IPS DF 6.9 (cell line): ENCODE results near the gene PRR7.

Experiments used
- DNase-seq: peaks from one replicate; pipeline ENCODE4 v3.0.0-alpha.2; 2013; ENCODE audit warnings: low read depth, low spot score
- H3K27ac ChIP-seq: one replicate; pipeline ENCODE4 v1.5.1; 2013; ENCODE audit warnings: low read length, control low read depth
- H3K27me3 ChIP-seq: 2 replicates; pipeline ENCODE4 v1.6.1; 2013; ENCODE audit warnings: mild to moderate bottlenecking, low read length; ENCODE audit not compliant: control insufficient read depth, insufficient read depth
- H3K36me3 ChIP-seq: 2 replicates; pipeline ENCODE4 v1.6.1; 2013; ENCODE audit warnings: low read length; ENCODE audit not compliant: control insufficient read depth, insufficient read depth
- H3K4me1 ChIP-seq: 2 replicates; pipeline ENCODE4 v1.6.1; 2013; ENCODE audit warnings: low read length; ENCODE audit not compliant: control insufficient read depth, insufficient read depth
- H3K4me3 ChIP-seq: 2 replicates; pipeline ENCODE4 v1.5.1; 2013; ENCODE audit warnings: mild to moderate bottlenecking, low read length
- H3K9me3 ChIP-seq: 2 replicates; pipeline ENCODE4 v1.6.1; 2013; ENCODE audit warnings: low read length, inconsistent platforms; ENCODE audit not compliant: control insufficient read depth, insufficient read depth
- WGBS: extraction: QIAGEN DNeasy Blood & Tissue Kit; methylation state at CpG from one replicate; pipeline ENCODE4 v1.1.7; 2013; ENCODE audit warnings: mixed read lengths, missing lambda C conversion rate; ENCODE audit not compliant: insufficient read length, insufficient coverage; 5-methylcytosine and 5-hydroxymethylcytosine counted together

PRR7 gene

DNA sequence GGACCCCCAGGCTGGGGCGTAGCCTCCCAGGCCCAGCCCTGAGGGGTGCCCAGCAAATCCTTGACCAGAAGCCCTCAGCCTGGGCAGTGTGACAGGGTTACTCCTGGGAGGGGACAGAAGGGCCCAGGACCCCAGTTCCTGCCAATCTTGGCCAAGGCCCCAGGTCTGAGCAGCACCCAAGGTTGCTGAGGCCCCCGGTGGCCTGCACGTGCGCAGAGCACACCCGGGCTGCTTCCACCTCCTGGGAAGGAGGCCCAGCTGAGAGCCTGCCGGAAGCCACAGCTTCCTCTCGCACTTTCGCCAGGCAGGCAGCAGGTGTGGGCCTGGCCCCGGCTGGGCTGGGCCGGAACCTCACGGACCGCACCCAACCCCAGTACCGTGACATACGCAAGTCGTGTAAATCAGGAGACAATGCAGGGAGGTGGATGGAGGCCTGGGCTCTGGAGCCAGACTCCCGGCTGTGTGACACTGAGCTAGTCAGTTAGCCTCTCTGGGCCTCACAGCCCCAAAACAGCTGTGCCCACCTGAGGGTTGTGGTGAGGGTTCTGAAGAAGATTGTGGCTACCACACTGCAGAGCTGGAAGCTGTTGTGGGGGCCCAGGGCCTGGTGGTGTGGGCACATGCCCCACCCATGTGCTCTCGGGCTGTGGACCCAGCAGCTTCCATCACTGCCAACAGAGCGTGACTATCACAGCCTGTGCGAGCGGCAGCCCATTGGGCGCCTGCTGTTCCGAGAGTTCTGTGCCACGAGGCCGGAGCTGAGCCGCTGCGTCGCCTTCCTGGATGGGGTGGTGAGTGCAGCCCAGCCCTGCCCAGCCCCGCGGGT is 15.1 kb upstream of the PRR7 start:
- DNase-seq = no peak
- no peaks in the 10 kb centered on the region for H3K27me3 ChIP-seq
- no peak overlapping the region for H3K4me3 ChIP-seq
- no peak overlapping the region for H3K27ac ChIP-seq
- no CpG with 5 or more reads among the region's 29 CpGs for WGBS
- no peaks in the 10 kb centered on the region for H3K4me1 ChIP-seq
- H3K9me3 ChIP-seq = no peaks in the 10 kb centered on the region
- peaks cover 41% of the 10 kb centered on the region for H3K36me3 ChIP-seq

DNA sequence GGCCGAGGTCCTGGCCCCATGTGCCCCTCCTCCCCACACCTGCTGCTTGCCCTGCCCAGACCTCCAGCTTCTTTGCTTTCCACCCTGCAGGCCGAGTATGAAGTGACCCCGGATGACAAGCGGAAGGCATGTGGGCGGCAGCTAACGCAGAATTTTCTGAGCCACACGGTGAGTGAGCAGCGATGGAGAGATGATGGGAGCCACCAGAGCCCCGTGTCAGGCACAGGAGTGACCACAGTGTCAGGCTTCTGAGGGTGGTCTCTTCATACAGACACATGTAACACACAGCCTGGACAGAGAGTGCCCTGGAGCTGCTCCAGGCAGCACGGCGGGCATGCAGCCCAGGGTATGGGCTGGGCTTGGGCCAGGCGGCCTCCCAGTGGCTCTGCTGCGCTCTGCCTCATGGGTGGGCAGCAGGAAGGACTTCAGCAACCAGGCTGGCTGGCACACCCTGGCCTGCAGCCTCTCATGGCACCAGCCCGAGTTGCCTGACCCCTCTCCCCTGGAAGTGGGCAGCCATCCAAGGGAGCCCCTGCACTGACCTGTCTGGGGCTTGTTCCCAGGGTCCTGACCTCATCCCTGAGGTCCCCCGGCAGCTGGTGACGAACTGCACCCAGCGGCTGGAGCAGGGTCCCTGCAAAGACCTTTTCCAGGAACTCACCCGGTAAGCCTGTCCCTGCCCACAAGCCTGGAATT is 14.3 kb upstream of the PRR7 start:
- peaks cover 43% of the 10 kb centered on the region for H3K36me3 ChIP-seq
- no peak for DNase-seq
- WGBS = no CpG with 5 or more reads among the region's 18 CpGs
- no peak overlapping the region for H3K27ac ChIP-seq
- no peaks in the 10 kb centered on the region for H3K9me3 ChIP-seq
- H3K4me3 ChIP-seq = no peak overlapping the region
- H3K4me1 ChIP-seq = no peaks in the 10 kb centered on the region
- no peaks in the 10 kb centered on the region for H3K27me3 ChIP-seq

DNA sequence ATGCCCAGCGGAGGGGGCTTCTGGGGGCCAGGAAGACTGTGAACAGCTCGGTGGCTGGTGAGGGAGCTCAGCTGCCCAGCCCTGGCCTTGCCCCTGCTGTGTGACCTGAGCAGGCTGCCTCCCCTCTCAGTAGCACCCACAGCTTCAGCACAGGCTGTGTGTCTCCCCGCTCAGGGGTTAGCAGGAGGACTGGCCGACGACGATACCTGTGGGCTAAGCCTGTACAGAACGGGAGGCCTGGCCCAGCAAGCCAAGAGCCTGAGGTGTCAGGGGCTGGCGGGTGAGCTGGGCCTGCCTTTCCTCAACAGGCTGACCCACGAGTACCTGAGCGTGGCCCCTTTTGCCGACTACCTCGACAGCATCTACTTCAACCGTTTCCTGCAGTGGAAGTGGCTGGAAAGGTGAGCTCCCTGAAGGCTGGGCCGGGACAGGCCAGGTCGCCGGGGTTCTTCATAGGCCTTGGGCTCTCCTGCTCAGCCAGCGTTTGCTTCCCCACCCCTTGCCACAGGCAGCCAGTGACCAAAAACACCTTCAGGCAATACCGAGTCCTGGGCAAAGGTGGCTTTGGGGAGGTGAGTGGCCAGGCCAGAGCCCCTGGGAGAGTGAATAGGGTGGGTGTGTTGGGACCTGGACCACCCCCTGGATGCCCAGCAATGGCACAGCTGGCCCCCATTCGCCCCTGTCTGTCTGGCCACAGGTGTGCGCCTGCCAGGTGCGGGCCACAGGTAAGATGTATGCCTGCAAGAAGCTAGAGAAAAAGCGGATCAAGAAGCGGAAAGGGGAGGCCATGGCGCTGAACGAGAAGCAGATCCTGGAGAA is 13.6 kb upstream of the PRR7 start:
- Histone ChIP-seq H3K4me1 (no peaks in the 10 kb centered on the region), H3K9me3 (no peaks in the 10 kb centered on the region), H3K27ac (no peak overlapping the region), H3K4me3 (no peak overlapping the region), H3K36me3 (peaks cover 43% of the 10 kb centered on the region), H3K27me3 (no peaks in the 10 kb centered on the region)
- WGBS = no CpG with 5 or more reads among the region's 25 CpGs
- no peak for DNase-seq

GRCh38 chr5:177433658-177434217 is 12.9 kb upstream of the PRR7 start:
- Histone ChIP-seq H3K4me3 (no peak overlapping the region), H3K36me3 (peaks cover 43% of the 10 kb centered on the region), H3K27me3 (no peaks in the 10 kb centered on the region), H3K4me1 (no peaks in the 10 kb centered on the region), H3K9me3 (no peaks in the 10 kb centered on the region), H3K27ac (no peak overlapping the region)
- DNase-seq = no peak
- WGBS = no CpG with 5 or more reads among the region's 29 CpGs

DNA sequence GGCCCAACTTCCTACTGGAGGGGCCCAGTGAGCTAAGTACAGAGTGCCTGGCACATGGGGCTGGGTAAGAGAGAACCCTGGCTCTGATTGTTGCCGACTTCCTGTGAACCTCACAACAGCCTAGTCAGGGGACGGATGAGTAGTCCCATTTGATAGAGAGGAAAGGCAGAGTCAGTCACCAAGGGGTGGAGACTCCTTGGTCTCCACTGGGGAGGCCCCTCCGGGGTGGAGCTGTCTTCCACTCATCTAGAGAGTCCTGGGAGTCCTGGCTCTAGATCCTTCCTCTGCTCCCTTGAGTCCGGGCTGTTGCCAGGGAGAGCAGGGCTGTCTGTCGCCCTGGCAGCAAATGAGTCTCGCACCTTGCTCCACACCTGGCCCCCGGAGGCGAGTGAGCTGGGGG is 12.2 kb upstream of the PRR7 start:
- H3K4me3 ChIP-seq = no peak overlapping the region
- H3K36me3 ChIP-seq = peaks cover 43% of the 10 kb centered on the region
- H3K27me3 ChIP-seq = no peaks in the 10 kb centered on the region
- H3K9me3 ChIP-seq = no peaks in the 10 kb centered on the region
- WGBS = no CpG with 5 or more reads among the region's 8 CpGs
- no peak overlapping the region for H3K27ac ChIP-seq
- no peaks in the 10 kb centered on the region for H3K4me1 ChIP-seq
- no peak for DNase-seq

DNA sequence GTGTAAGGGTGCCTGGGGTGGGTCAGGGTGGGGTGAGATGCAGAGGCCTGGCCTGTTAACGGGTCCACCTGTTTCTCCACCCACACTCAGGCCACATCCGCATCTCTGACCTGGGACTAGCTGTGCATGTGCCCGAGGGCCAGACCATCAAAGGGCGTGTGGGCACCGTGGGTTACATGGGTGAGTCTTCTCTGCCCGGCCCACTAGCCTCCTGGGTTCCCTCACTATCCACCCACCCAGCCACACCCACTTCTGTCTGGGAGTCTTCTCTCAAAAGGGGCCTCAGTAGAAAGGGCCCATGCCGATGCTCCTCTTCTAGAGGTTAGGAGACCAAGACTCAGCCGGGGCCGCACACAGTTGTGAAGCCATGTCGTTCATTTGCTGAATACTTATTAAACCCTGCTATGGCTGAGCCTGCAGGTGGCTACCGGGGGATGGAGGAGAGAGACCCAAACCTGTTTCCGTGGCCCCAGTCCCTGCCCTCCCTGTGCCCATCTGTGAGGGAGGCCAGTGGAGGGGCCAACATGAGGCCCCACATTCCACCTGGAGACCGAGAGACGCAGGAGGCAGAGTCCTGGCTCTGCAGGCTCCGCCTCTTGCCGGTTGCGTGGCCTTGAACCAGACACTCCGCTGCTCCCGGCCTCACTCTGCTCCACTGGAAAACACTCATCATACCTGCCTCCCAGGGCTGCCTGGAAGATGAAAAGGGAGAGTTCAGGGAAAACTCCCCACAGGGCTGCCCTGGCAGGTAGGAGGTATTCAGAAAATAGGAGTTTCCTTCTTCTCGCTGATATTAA is 11.5 kb upstream of the PRR7 start:
- no peak overlapping the region for H3K27ac ChIP-seq
- no peak overlapping the region for H3K4me3 ChIP-seq
- no CpG with 5 or more reads among the region's 20 CpGs for WGBS
- no peaks in the 10 kb centered on the region for H3K4me1 ChIP-seq
- no peaks in the 10 kb centered on the region for H3K27me3 ChIP-seq
- no peak for DNase-seq
- no peaks in the 10 kb centered on the region for H3K9me3 ChIP-seq
- H3K36me3 ChIP-seq = peaks cover 43% of the 10 kb centered on the region

GRCh38 chr5:177435847-177436536 is 10.6 kb upstream of the PRR7 start:
- Histone ChIP-seq H3K36me3 (peaks cover 45% of the 10 kb centered on the region), H3K27ac (no peak overlapping the region), H3K9me3 (no peaks in the 10 kb centered on the region), H3K4me3 (no peak overlapping the region), H3K27me3 (no peaks in the 10 kb centered on the region), H3K4me1 (0 out of 2 replicates have a peak, but pooled peaks cover 2% of the 10 kb centered on the region)
- no CpG with 5 or more reads among the region's 37 CpGs for WGBS
- DNase-seq = no peak

DNA sequence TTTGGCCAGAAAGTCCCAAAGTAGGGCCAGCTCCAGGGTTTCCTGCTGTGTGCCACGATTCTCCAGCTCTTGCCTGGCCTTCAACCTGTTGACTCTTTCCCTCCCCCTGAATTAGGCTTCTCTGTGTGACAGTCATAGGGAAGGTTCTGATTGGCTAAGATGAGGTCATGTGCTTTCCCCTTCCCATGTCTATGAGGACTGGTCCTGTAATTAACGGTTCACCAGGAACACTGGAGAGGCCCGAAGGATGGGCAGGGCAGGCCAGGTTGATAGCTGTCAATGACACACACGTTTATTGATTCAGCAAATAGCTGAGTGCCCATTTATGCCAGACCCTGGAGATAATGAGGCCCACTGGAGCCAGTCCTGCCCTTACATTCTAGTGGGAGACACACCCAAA is 9.0 kb upstream of the PRR7 start:
- no peaks in the 10 kb centered on the region for H3K9me3 ChIP-seq
- H3K36me3 ChIP-seq = peaks cover 33% of the 10 kb centered on the region
- H3K4me1 ChIP-seq = 0 out of 2 replicates have a peak, but pooled peaks cover 2% of the 10 kb centered on the region
- WGBS = no CpG with 5 or more reads among the region's 4 CpGs
- no peak overlapping the region for H3K27ac ChIP-seq
- no peaks in the 10 kb centered on the region for H3K27me3 ChIP-seq
- no peak overlapping the region for H3K4me3 ChIP-seq
- no peak for DNase-seq

- Histone ChIP-seq H3K4me1 (0 out of 2 replicates have a peak, but pooled peaks cover 2% of the 10 kb centered on the region), H3K36me3 (peaks cover 30% of the 10 kb centered on the region), H3K4me3 (no peak overlapping the region), H3K27ac (no peak overlapping the region), H3K9me3 (no peaks in the 10 kb centered on the region), H3K27me3 (no peaks in the 10 kb centered on the region)
- WGBS = no CpG with 5 or more reads among the region's 10 CpGs
- no peak for DNase-seq
These were observed 8.1 kb upstream of the PRR7 start for GRCh38 chr5:177438468-177438867.
